ENCODE data around the gene COL27A1.
A peak's percentile ranks its signal among the peaks of the same experiment; 100 is the strongest.
"Not testable (repeated sequence)": the region's sequence is repeated elsewhere in the genome, so short reads cannot be mapped to it uniquely, and the experiment has no call there.

Gene COL27A1

GRCh38 chr9:114315723-114316363 lies 160.5 kb downstream of the COL27A1 start:
- ATAC-seq (no peak), DNase-seq (no peak)
- Mint-ChIP-seq H3K9me3 (no peaks in the 10 kb centered on the region), H3K4me1 (peaks cover 3% of the 10 kb centered on the region), H3K27ac (no peak overlapping the region), H3K36me3 (ENCODE audit: low read depth) (no peaks in the 10 kb centered on the region), H3K4me3 (no peak overlapping the region), H3K27me3 (peaks cover 6% of the 10 kb centered on the region)

- H3K36me3 Mint-ChIP-seq (ENCODE audit: low read depth) = no peaks in the 10 kb centered on the region
- DNase-seq (no peak), ATAC-seq (no peak)
- H3K4me1 Mint-ChIP-seq = peaks cover 6% of the 10 kb centered on the region
- H3K9me3 Mint-ChIP-seq = no peaks in the 10 kb centered on the region
- H3K4me3 Mint-ChIP-seq = no peak overlapping the region
- H3K27me3 Mint-ChIP-seq = peaks cover 6% of the 10 kb centered on the region
- H3K27ac Mint-ChIP-seq = no peak overlapping the region
These were observed 161.4 kb downstream of the COL27A1 start for GRCh38 chr9:114316605-114317230.

DNA sequence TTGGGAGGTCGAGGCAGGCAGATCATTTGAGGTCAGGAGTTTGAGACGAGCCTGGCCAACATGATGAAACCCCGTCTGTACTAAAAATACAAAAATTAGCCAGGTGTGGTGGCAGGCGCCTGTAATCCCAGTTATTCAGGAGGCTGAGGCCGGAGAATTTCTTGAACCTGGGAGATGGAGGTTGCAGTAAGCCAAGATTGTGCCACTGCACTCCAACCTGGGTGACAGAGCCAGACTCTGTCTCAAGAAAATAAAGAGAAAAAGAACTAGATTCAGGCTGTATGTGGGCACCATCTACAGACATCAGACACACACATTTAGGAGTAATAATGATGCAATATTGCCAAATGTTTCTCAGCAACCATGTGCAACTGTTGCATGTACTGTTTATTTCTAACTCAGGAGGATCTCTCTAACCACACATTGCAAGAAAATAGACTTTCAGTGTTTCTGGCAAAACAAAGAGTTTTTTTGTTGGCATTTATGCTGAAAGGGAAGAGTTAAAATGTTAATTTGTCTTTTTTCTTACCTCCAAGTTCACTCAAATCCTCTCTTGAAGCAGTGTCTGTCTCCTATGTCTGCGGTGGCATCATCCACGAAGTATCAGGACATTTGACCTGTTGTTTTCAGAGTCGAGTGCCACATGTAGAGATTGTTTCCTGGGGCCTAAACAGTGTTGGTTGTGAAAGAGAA lies 162.5 kb downstream of the COL27A1 start:
- Mint-ChIP-seq H3K36me3 (ENCODE audit: low read depth) (no peaks in the 10 kb centered on the region), H3K9me3 (no peaks in the 10 kb centered on the region), H3K27me3 (peaks cover 6% of the 10 kb centered on the region), H3K4me3 (no peak overlapping the region), H3K27ac (no peak overlapping the region), H3K4me1 (peaks cover 9% of the 10 kb centered on the region)
- ATAC-seq = no peak
- DNase-seq = no peak

DNA sequence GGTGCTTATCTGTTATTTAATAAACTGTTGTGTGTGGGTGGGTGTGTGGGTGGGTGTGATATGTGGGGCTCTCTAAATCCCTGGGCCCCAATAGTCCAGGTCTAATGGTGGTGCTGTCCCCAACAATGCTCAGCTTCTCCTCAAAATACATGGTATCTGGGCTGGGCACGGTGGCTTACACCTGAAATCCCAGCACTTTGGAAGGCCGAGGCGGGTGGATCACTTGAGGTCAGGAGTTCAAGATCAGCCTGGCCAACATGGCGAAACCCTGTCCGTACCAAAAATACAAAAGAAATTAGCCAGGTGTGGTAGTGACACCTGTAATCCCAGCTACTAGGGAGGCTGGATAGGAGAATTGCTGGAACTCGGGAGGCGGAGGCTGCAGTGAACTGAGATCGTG lies 163.1 kb downstream of the COL27A1 start:
- peaks cover 6% of the 10 kb centered on the region for H3K27me3 Mint-ChIP-seq
- H3K36me3 Mint-ChIP-seq (ENCODE audit: low read depth) = no peaks in the 10 kb centered on the region
- H3K9me3 Mint-ChIP-seq = no peaks in the 10 kb centered on the region
- H3K27ac Mint-ChIP-seq = no peak overlapping the region
- DNase-seq = no peak
- H3K4me3 Mint-ChIP-seq = no peak overlapping the region
- no peak for ATAC-seq
- peaks cover 9% of the 10 kb centered on the region for H3K4me1 Mint-ChIP-seq

- Mint-ChIP-seq H3K36me3 (ENCODE audit: low read depth) (no peaks in the 10 kb centered on the region), H3K27ac (no peak overlapping the region), H3K27me3 (peaks cover 6% of the 10 kb centered on the region), H3K4me3 (no peak overlapping the region), H3K9me3 (no peaks in the 10 kb centered on the region), H3K4me1 (peaks cover 9% of the 10 kb centered on the region)
- ATAC-seq (no peak), DNase-seq (no peak)
These were observed 163.8 kb downstream of the COL27A1 start for GRCh38 chr9:114319147-114319546.

DNA sequence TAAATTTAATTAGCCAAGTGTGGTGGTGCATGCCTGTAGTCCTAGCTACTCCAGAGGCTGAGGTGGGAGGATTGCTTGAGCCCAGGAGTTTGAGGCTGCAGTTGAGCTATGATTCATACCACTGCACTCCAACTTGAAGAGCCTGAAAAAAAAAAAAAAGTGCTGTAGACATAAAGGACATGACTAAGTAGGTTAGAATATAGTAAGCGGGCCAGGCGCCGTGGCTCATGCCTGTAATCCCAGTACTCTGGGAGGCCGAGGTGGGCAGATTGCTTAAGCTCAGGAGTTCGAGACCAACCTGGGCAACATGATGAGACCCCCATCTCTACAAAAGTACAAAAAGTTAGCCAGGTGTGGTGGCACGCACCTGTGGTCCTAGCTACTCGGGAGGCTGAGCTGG lies 165.4 kb downstream of the COL27A1 start:
- not testable (repeated sequence) for H3K9me3 Mint-ChIP-seq; H3K4me1 Mint-ChIP-seq; H3K27ac Mint-ChIP-seq; DNase-seq; H3K4me3 Mint-ChIP-seq; H3K36me3 Mint-ChIP-seq (ENCODE audit: low read depth); H3K27me3 Mint-ChIP-seq; ATAC-seq

- ATAC-seq (peak; percentile 16), DNase-seq (no peak)
- Mint-ChIP-seq H3K36me3 (ENCODE audit: low read depth) (no peaks in the 10 kb centered on the region), H3K4me3 (no peak overlapping the region), H3K27me3 (peaks cover 6% of the 10 kb centered on the region), H3K9me3 (no peaks in the 10 kb centered on the region), H3K27ac (no peak overlapping the region), H3K4me1 (peaks cover 9% of the 10 kb centered on the region)
These were observed 166.4 kb downstream of the COL27A1 start for GRCh38 chr9:114321759-114322158.

- DNase-seq; H3K27ac Mint-ChIP-seq; H3K4me3 Mint-ChIP-seq; H3K9me3 Mint-ChIP-seq; H3K27me3 Mint-ChIP-seq; ATAC-seq; H3K4me1 Mint-ChIP-seq; H3K36me3 Mint-ChIP-seq (ENCODE audit: low read depth): not testable (repeated sequence)
These were observed 167.0 kb downstream of the COL27A1 start for GRCh38 chr9:114322160-114322818.

GRCh38 chr9:114322831-114323531 lies 167.6 kb downstream of the COL27A1 start, which contains the start of gene ORM1:
TSS of gene ORM1 (plus strand) at chr9:114323098. CDS start at chr9:114323134, 36 bp downstream.
- not testable (repeated sequence) for H3K9me3 Mint-ChIP-seq; H3K27ac Mint-ChIP-seq; ATAC-seq; H3K4me1 Mint-ChIP-seq; DNase-seq; H3K27me3 Mint-ChIP-seq; H3K36me3 Mint-ChIP-seq (ENCODE audit: low read depth); H3K4me3 Mint-ChIP-seq

DNA sequence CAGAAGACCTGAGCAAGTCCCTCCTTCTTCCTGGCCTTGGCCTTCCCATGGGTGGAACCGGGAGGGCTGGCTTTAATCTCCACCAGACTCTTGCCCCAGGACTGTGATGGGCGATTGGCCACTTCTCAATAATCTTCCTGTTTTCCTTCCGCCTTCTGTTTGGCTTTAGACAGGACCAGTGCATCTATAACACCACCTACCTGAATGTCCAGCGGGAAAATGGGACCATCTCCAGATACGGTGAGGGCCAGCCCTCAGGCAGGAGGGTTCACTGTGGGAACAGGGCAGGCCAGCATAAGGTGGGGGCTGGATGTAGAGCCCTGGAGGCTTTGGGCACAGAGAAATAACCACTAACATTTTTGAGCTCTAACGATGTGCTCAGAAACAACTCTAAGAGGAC lies 168.5 kb downstream of the COL27A1 start:
- H3K4me3 Mint-ChIP-seq; H3K27ac Mint-ChIP-seq; DNase-seq; H3K4me1 Mint-ChIP-seq; H3K36me3 Mint-ChIP-seq (ENCODE audit: low read depth); H3K9me3 Mint-ChIP-seq; H3K27me3 Mint-ChIP-seq; ATAC-seq: not testable (repeated sequence)

DNA sequence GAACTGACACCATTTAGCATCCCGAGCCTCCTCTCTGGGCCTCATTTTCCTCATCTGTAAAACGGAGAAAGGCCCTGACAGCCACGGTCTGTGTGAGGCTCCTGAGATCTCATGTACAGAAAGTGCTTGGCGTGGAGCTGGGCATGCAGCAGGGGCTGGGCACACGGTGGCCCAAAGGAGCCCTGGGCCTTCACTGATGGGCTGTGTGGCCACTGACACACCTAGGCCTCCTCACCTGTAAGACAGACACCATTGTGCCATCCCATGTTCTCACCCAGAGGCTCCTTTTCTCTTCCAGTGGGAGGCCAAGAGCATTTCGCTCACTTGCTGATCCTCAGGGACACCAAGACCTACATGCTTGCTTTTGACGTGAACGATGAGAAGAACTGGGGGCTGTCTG lies 169.2 kb downstream of the COL27A1 start:
- peaks cover 6% of the 10 kb centered on the region for H3K4me1 Mint-ChIP-seq

GRCh38 chr9:114324965-114325364 lies 169.6 kb downstream of the COL27A1 start:
- DNase-seq; H3K4me1 Mint-ChIP-seq; H3K27ac Mint-ChIP-seq; H3K4me3 Mint-ChIP-seq; H3K9me3 Mint-ChIP-seq; ATAC-seq; H3K36me3 Mint-ChIP-seq (ENCODE audit: low read depth); H3K27me3 Mint-ChIP-seq: not testable (repeated sequence)

More for the DNA sequence above, 169.2 kb downstream of the COL27A1 start:
- H3K4me3 Mint-ChIP-seq = no peak overlapping the region
- DNase-seq (no peak), ATAC-seq (no peak)
- no peaks in the 10 kb centered on the region for H3K9me3 Mint-ChIP-seq
- no peaks in the 10 kb centered on the region for H3K27me3 Mint-ChIP-seq
- no peak overlapping the region for H3K27ac Mint-ChIP-seq
- H3K36me3 Mint-ChIP-seq (ENCODE audit: low read depth) = no peaks in the 10 kb centered on the region

DNA sequence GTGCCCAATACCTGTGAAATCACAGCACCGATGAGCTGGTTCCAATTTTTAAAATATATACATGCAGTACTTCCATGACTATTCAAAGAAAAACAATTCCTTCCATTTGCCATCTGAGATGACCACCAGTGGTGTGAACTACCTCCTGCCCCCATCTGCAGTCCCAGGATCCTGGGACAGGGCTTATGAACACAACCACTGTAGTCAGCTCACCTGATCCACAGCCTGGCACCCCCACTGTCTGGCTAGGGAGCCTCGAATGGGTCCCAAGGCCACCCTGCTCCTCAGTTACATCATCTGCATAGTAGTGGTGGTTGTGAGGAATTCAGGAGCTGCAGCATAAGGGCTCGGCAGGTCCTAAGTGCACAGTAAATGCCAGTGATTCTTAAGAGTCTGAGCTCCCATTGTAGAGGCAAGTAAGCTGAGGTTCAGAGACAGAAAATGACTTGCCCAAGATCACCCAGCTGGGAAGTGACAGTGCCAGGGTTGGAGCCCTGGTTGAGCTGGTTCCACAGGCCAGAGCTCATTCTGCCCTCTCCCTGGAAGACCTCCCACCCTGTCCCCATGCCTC lies 170.4 kb downstream of the COL27A1 start:
- not testable (repeated sequence) for H3K27ac Mint-ChIP-seq; ATAC-seq; H3K27me3 Mint-ChIP-seq; DNase-seq; H3K36me3 Mint-ChIP-seq (ENCODE audit: low read depth); H3K4me3 Mint-ChIP-seq; H3K9me3 Mint-ChIP-seq; H3K4me1 Mint-ChIP-seq

GRCh38 chr9:114327749-114328148 lies 172.4 kb downstream of the COL27A1 start:
- H3K4me3 Mint-ChIP-seq = no peak overlapping the region
- DNase-seq = no peak
- no peaks in the 10 kb centered on the region for H3K27me3 Mint-ChIP-seq
- H3K9me3 Mint-ChIP-seq = no peaks in the 10 kb centered on the region
- no peak overlapping the region for H3K27ac Mint-ChIP-seq
- H3K4me1 Mint-ChIP-seq = peaks cover 6% of the 10 kb centered on the region
- H3K36me3 Mint-ChIP-seq (ENCODE audit: low read depth) = no peaks in the 10 kb centered on the region
- ATAC-seq = no peak
